SU-DHL-6 (cell line): ENCODE data around the gene PRPS1L1.

Experiments
- CTCF ChIP-seq: fragments of 200-600 bp; sonication (generic); IDR thresholded peaks from one replicate; pipeline ENCODE4 v1.5.1; 2017; ENCODE audit warnings: antibody characterized with exemption, mild to moderate bottlenecking, low read length, moderate library complexity; ENCODE audit not compliant: insufficient read depth, poor library complexity, severe bottlenecking
- EZH2phosphoT487 ChIP-seq: fragments of 200-600 bp; sonication (generic), shearing (Covaris generic); conservative IDR thresholded peaks from 2 replicates; pipeline ENCODE4 v1.6.1; 2018; ENCODE audit warnings: mild to moderate bottlenecking, antibody characterized with exemption, low read length, moderate library complexity, mixed read lengths

GRCh38 chr7:18068745-18069144 is 41.1 kb upstream of the PRPS1L1 start:
- TF ChIP-seq CTCF (no peak), EZH2phosphoT487 (no peak)
